Stimulated activated CD8-positive, alpha-beta memory T cell treated with anti-CD3 and anti-CD28 coated beads, Interleukin-7, amount 100 ng/mL, for 1 hour (primary cell): ENCODE measurements around the gene NUCKS1.
A peak's percentile ranks its signal among the peaks of the same experiment; 100 is the strongest.
"Not testable (repeated sequence)": the region's sequence is repeated elsewhere in the genome, so short reads cannot be mapped to it uniquely, and the experiment has no call there.

Experiments used
- DNase-seq, 2 donors: peaks; one replicate each; pipeline ENCODE4 v3.0.0-alpha.2; 2020; ENCODE audit warnings: low read depth in 2 of 2

NUCKS1 gene

DNA sequence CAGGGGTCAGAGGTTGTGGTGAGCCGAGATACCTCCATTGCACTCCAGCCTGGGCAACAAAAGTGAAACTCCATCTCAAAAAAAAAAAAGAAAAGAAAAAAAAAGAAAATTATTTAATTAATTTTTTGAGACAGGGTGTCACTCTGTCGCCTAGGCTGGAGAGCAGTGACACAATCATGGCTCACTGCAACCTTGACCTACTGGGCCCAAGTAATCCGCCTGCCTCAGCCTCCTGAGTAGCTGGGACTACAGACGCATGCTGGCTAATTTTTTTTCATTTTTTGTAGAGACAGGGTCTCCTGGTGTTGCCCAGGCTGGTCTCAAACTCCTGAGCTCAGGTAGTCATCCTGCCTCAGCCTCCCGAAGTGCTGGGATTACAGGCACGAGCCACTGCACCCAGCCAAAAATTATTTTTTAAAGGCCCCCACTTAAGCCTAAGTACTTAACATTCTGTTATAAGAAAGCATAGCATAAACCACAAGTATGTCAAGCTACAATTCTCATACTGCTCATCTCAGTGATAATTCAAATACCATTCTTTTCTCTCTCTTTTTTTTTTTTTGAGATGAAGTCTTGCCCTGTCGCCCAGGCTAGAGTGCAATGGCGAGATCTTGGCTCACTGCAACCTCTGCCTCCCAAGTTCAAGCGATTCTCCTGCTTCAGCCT, 19.9 kb downstream of the NUCKS1 start:
- DNase-seq: no peak

DNA sequence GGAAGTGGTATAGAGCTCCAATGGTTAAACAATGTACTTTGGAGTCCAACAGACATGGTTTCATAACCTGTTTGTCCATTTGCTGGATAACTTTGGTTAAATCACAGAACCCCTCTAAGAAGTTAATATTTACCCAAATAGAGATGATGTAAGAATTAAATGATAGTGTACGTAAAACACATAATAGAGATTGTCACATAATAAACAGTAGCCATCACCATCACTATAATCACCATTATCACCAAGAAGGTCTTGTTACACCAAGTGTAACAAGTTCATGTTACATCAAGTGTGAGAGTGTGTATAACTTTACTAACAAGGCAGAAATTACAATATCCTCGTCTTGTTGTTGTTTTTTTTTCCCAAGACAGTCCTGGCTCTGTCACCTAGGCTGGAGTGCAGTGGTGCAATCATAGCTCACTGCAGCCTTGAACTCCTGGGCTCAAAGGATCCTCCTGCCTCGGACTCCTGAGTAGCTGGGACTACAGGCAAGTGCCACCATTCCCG, 23.3 kb downstream of the NUCKS1 start:
- no peak for DNase-seq

DNA sequence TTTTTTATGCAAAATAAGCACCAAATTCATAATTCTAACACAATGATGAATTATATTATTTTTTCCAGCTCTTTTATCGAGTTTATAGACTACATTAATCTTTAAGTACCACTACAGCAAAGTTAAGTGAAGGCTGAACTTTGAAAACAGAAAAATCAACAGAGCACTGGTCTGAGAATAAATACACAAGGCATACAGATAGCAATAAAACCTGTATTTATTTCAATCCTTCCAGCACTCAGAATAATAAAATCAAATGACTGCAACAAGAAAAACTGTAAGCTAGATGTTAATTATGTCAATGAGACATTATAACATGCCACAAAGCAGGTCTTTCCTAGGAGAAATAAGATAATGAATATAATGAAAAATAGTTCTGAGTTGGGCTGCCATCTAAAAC, 24.5 kb downstream of the NUCKS1 start:
- no peak for DNase-seq

DNA sequence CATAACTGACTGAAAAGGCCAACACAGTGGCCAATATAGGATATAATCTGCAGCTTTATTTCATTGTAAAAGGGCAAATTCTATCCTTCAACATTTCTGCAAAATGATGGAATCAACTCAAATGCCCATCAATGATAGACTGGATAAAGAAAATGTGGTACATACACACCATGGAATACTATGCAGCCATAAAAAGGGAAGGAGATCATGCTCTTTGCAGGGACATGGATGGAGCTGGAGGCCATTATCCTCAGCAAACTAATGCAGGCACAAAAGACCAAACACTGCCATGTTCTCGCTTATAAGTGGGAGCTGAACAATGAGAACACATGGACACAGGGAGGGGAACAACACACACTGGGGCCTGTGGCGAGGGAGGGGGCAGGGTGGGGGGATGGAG, 29.2 kb downstream of the NUCKS1 start:
- DNase-seq: not testable (repeated sequence)

DNA sequence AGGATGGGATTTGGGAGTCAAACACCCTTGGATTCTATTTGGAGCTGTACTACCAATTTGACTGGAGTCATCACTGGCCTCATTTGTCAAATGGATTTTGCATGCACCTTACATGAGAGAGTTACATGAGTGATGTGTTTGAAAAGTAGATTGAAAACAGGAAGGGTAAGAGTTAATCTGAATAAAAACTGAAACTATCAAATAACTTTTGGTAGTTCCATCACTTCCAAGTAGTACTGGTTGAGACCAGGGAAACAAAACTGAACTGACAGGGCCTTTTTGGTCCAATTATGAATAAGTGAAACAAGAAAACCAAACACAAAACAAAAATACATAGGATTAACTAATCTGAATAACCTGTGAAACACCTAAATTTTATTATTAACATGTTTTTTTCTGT, 30.2 kb downstream of the NUCKS1 start:
- DNase-seq: no peak

DNA sequence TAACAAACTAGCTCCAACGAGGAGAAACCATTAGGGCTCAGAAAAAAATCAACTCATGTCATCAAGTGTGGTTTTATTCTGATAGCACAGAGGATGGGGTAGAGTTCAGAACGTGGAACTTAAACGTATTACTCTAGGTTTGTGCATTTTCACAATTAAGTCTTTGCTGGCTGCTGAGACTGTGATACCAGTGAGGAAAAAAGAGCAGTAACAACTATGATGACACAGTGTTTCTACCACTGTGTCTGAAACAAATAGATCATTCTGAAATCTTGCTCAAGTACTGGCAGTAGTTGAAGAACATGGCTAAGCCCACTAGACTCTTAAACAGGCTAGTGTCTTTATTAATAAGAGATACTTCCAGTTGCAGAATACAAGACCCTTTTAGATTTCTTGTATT, 31.0 kb downstream of the NUCKS1 start:
- no peak for DNase-seq

DNA sequence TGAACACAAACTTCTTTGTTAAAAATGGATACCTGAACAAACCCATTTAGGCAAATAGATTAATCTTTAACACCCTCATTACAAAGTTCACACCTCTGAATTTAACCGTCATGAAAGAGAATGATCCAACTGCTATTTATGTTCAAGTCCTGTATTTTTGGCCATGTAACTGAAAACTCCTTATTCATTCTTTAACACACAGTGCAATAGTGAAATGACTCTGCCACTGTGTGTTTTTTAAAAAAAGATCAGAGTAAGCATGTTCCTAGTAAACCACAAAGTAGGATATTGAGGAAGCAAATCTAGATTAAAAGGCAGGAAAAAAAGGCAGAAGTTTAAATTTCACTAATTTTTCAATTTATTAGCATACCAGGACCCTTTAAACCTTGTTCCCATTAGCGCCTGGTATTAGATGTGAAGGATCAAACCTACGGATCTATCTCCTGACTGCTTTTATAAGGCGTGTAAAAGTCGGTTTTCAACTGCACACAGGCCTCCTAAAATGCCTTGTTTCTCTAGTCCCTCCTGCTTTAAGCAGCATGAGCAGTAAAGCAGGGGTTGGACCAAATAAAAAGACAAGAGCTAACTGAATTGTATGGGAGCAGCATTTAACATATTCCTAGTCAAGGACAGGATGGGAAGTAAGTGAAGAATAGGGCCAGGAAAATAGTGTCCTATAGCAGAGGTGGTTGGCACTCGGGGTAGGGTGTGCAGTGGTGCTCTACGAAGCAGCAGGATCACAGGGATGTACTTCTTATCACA, 33.4 kb downstream of the NUCKS1 start:
- no peak for DNase-seq

DNA sequence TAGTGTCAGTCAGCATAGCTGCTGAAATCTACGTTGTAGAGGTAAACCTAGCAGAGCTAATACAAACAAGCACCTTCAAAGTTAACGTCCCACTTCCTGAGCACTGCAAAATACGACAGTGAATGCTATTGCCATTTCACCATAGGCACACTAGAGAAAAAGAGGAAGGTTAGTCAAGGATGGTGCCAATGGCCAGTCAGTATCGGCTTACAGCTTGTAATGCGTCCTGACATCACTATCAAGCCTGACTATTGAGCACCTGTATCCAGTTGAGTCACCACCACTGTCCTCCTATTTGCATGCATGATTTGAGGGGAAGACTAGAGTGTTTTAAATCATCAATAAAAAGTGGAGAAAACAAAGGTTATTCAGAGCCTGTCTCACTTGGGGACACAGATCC, 34.4 kb downstream of the NUCKS1 start:
- no peak for DNase-seq

DNA sequence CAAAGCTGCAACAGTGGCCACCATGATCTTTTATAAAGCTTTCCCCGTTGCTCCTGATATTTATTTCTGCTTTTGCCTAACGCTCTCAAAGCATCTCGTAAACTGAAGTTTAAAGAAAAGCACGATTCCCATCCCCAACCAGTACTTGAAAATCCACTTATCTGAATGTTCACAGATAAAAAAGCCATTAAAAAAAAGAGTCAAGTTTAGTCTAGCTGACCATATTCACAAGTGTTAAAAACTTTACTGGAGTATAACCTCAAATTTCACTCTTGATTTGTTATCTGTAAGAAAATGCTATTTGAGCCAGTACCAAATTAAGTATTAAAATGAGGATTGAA, 35.1 kb downstream of the NUCKS1 start:
- DNase-seq: no peak

DNA sequence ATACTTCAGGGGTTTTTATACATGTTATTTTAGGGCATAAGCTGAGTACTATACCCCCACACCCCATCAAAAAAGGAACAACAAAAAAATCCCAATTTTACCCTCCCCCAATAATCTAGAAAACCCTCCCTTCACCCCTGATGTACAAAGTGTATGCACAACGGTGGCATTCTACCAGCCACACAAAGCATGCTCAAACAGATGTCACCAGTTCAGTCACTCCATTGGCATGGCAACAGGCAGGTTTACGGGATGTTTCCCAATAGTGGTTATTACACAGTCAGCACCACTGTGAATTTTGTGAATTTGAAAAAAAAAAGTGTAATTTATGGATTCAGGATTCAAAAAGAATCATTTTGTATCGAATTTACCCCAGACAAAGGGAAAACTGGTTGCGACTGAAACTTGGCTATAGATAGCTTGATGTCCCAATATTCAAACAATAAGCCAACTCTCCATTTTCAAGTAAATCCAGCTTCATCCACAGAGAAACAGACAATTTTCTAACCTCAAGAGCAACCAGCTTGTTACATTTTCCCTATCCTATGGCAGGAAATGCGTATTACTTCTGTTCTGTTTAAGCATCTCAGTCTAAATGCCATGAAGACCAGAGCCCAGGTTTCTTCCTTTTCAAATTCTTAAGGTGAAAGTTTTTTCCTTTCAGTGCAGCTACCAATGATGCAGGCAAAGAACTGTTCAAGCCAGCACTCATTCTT, 35.6 kb downstream of the NUCKS1 start:
- no peak for DNase-seq

DNA sequence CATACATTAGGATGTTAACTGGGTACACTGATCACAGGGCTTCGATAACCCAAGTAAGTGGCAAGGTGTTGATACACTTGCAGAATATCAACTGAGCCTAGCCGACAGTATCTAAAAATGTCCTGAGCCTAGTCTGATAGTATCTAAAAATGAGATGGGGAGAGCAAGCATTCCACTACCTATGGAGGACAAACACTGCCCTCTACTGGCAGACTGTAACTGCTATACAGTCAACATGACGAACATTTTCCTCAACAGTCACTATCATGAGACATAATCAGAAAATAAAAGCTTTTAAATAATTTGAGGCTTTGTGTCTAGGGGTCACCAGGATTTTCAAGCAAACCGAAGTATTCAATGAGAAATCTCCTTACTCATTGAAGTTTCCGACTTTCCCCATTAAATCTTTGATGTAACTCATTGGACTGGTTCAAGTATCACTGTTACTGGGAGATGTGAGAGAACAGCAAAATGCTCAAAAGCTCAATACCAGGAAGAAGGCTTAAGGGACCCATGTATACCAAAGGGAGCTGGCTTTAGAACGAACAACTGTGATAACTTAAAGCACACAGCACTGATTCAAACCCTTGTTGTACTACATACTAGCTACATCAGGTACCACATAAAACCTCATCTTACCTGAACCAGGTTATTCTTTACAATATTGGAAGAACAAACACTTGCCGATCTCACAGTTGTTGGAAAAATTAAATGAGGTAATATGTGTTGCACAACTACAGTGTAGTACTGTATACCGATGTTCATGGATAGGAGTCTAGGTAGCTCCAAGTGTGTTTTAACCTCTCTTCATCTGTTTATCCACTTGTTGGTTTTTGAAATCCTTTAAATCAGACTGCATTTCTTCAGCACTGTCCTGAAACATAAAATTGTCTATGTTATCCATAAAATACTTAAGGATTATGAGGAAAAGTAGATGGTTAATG, 38.6 kb downstream of the NUCKS1 start:
- DNase-seq: peak; percentile 24 to 29

DNA sequence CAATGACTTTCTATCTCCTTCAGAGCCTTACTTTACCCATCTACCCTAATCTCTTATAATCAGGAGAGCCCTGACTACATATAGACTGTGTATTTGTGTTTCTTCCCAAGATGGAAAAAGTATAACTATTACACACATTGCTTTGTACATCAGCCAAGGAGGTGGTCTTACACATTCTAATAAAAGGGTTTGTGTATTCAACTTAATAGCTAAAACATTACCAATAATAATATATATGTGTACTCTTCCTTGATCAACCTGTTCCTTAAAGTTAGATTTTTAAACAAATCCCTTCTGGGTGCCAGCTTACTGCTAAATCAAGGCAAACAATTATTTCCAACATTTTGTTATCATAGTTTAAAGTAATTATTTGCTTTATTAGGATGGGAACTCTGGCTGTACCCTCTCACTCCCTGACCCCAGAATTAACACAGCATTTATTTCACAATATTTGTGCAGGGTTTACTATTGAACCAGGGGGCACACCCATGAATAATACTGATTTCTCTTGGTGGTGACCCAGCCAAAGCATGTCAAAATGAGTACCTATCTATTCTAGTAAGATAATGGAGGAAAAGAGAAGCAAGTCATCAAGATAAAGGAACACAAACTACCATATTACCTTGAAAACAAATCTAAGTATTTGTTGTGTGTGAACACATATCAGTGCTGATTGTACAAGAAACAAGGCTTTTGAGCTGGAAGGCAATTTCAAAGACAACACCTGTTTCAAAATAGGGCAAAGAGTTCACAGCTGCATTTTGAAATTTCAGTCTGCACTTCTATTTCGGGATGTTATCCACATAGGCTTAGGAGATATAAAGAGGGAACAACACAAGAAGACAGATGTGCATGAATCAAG, 39.5 kb downstream of the NUCKS1 start:
- no peak for DNase-seq

DNA sequence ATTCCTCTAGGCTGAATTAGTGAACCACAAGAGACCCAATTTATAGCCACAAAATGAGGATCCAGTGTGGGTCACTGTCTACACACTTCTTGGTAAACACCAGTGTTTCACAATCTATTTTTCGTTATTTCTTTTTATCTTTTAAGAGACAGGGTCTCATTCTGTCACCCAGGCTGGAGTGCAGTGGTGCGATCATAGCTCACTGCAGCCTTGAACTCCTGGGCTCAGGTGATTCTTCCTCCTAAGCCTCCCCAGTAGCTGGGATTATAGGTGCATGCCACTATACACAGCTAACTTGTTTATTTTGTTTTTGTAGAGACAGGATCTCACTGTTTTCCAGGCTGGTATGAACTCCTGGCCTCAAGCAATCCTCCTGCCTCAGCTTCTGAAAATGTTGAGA, 40.3 kb downstream of the NUCKS1 start:
- no peak for DNase-seq

DNA sequence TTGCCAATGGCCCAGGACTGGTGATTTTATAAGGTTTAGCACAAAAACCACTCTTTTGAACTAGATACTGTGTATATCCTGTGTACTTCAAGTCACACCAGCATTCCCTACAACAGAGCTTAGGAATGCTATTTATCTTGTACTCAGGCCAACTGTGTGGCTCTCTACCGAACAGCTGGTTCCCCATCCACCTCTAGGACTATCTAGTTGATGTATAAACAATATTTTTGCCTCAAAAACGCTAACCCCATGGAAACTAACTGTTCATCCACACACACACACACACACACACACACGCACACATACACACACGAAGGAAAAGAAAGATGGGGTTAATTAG, 41.0 kb downstream of the NUCKS1 start:
- DNase-seq: no peak

DNA sequence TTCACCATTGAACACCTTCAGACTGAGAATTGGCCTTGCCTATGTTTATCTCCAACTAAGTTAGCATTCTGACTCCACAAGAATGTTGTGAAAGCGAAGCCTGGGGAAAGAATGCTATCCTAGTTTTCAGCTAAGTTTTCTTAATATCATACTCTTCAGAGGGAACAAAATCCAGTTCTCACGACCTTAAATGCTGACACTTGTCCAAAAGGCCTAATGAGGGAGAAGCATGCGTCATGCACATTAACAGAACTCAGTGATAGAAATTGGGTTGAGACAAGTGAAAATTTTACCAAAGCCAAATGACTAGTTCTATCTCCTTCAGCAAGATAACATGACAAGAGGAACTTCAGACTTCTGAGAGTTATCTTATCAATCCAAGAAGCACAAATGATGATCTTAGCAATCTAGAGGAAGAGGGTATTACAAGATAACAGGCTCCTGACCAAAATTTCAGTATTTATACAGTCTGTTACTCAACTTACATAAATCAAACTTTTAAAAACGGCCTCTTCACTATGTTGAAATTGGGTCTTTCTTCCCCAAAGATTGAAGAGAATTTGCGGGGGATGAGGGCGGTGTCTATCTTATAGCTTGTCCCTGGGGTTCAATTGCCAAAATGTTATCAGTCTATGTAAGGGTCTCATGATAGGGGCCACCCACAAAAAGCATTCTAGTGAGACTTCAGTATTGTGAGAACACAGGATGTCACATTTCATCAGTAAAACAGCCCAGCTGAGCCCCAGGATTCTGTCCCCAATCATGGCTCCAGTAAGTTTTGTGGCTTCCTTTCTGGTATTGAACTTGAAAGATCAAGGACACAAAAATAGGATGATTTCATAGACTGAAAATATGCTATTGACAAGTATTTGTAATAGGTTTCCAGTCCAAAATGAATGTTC, 43.1 kb downstream of the NUCKS1 start:
- no peak for DNase-seq

DNA sequence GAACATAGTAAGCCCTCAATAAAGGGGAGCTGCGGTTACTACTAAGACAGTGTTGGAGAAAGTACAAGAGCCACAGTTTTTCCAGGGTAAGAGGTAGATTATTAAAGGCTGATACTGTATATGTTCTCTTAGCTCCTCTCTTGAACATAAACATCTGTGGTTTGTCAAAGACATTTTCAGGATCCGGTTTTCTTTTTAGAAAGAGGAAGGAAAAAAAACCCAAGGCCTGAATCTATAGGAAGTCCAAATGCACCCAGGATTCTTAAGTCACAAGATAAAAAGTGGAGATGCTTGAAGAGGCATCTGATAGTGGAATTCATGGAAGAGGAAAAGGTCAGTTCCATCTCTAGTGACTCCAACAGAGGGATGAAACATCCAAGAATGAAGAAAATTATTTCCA, 45.1 kb downstream of the NUCKS1 start:
- DNase-seq: no peak

DNA sequence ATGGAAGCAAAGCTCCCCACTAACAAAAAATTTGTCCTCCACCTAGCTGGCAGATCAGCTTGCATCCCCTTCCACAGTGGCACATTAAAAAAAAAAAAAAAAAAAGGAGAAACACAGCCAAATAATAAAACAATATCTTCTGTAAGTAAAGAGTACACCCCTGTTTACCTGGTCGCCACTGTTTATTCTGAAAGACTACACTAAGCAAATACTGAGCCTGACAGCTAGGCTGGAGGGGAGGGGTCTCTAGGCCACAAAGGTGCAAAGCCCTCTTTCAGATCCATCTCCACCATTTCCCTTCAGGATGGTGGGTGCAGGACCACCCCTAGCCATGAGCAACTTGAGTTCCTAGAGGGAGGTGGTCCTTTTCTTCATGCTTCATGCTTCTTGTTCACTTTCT, 46.9 kb downstream of the NUCKS1 start:
- no peak for DNase-seq

DNA sequence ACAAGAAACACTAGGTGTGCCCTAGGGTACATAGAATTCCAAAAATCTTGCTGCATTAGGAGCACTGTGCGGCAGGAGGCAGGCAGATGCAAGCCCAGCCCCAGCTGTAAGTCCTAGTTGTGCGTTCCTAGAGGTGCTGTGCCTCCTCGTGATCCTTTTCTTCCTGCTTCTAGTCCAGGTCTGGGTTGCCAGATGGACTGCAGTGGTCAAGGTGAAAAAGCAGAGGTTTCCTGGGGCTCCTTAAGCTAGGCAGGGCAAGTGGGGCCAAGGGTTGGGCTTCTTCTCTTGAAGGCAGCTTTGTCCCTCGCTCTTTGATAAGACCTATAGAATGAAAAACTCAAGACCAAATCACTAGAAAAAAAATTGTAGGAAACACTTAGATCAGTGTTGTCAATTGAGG, 48.1 kb downstream of the NUCKS1 start:
- no peak for DNase-seq

DNA sequence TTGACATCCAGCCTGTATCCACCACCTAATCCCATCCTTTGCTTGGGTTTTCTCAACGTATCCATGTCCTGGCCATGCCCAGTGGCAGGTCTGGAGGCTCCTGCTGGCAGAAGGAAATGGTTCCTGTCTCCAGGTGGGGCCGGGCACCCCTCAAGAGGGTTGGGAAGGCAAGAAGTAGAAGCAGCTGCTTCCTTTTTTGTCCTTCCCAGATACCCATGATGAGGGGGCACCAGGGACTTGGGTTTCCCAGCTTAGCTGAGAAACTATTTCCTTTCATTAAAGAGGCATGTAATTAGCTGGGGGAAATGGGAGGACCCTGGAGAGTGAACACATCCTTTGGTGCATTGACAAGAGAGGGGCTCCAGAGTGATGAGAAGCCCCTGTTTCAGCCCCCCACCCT, 48.6 kb downstream of the NUCKS1 start:
- DNase-seq: no peak

DNA sequence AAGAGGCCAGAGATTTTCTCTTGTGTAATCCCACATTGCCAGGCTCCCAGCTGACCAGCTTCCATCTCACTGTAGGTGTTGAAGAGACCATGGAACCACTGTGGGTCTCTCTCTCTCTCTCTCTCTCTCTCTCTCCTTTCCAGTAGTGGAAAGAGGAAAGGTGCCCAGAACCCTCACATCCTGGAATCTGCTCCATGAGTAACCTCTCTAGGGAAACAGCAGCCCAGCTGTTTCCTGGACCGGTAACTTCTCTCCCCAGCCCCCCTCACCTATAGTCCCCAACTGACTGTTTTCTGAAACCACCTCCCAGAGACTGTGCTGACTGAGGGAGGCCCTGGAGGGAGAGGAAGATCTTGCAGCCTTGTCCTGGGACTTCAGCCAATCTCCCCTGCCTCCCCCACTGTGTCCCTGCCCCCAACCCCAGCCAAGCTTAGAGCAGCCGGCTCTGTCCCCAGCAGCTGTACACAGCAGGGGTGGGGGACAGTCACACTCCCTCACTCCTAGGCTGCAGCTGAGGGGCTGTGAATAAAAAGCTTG, 49.0 kb downstream of the NUCKS1 start:
- DNase-seq: no peak
